ENCODE results near the gene LTBP1.

DNA sequence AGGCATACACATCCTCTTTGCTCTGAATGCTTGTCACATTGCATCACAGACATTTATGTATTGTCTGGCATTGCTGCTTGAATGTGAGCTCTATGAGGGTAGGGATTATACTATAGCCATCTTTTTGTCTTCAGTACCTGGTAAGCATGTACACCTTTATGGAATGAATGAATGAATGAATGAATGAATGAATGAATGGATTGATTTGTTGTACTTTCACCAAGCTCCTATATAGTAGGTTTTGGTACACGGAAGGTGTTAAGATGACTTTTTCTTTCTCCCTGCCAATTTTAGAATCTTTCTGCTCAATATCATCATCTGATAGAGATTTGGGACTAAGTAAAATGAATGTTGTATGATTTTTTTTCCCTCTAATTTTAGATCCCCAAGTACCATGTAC, 13.5 kb downstream of the LTBP1 start:
- TF ChIP-seq, protein P1, sequence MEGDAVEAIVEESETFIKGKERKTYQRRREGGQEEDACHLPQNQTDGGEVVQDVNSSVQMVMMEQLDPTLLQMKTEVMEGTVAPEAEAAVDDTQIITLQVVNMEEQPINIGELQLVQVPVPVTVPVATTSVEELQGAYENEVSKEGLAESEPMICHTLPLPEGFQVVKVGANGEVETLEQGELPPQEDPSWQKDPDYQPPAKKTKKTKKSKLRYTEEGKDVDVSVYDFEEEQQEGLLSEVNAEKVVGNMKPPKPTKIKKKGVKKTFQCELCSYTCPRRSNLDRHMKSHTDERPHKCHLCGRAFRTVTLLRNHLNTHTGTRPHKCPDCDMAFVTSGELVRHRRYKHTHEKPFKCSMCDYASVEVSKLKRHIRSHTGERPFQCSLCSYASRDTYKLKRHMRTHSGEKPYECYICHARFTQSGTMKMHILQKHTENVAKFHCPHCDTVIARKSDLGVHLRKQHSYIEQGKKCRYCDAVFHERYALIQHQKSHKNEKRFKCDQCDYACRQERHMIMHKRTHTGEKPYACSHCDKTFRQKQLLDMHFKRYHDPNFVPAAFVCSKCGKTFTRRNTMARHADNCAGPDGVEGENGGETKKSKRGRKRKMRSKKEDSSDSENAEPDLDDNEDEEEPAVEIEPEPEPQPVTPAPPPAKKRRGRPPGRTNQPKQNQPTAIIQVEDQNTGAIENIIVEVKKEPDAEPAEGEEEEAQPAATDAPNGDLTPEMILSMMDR (IDR thresholded peaks at IDR 0.05; ENCODE audit: insufficient read depth, low read depth, low read length): no peak
- no peak for TF ChIP-seq EZH2 (IDR thresholded peaks at IDR 0.05; ENCODE audit: insufficient read depth, low read length)

Measured in astrocyte (in vitro differentiated cells and primary cell).